ENCODE data around the gene RGS7. TPM values are rescaled to one million over a fixed set of nuclear protein-coding genes. Genes with fewer than 3 reads are reported as not detected.
"Not testable (repeated sequence)": the region's sequence is repeated elsewhere in the genome, so short reads cannot be mapped to it uniquely, and the experiment has no call there.

The RGS7 gene
- total RNA-seq, 1 donor from 2014 or later: under 0.01 TPM

GRCh38 chr1:241136389-241136788 lies 220.6 kb downstream of the RGS7 start:
- DNase-seq: no peak

GRCh38 chr1:241131636-241132194 lies 225.3 kb downstream of the RGS7 start:
- no peak for DNase-seq

- no peak for DNase-seq
Observed at GRCh38 chr1:241130881-241131280, 226.1 kb downstream of the RGS7 start.

GRCh38 chr1:241129207-241129960 lies 227.6 kb downstream of the RGS7 start:
- no peak for DNase-seq

GRCh38 chr1:241125286-241125685 lies 231.7 kb downstream of the RGS7 start:
- no peak for DNase-seq

GRCh38 chr1:241118049-241118448 lies 239.0 kb downstream of the RGS7 start:
- no peak for DNase-seq

GRCh38 chr1:241115784-241116183 lies 241.2 kb downstream of the RGS7 start:
- peak; percentile 8 for DNase-seq

GRCh38 chr1:241114699-241115233 lies 242.2 kb downstream of the RGS7 start:
- no peak for DNase-seq

- no peak for DNase-seq
Observed at GRCh38 chr1:241113557-241113956, 243.4 kb downstream of the RGS7 start.

GRCh38 chr1:241109039-241109438 lies 248.0 kb downstream of the RGS7 start:
- DNase-seq: no peak

- DNase-seq: no peak
Observed at GRCh38 chr1:241105147-241105546, 251.9 kb downstream of the RGS7 start.

GRCh38 chr1:241102664-241103063 lies 254.3 kb downstream of the RGS7 start:
- no peak for DNase-seq

- no peak for DNase-seq
Observed at GRCh38 chr1:241101622-241102021, 255.4 kb downstream of the RGS7 start.

GRCh38 chr1:241097479-241097878 lies 259.5 kb downstream of the RGS7 start:
- no peak for DNase-seq

GRCh38 chr1:241096982-241097381 lies 260.0 kb downstream of the RGS7 start:
- DNase-seq: no peak

- no peak for DNase-seq
Observed at GRCh38 chr1:241095847-241096246, 261.2 kb downstream of the RGS7 start.

GRCh38 chr1:241090798-241091197 lies 266.2 kb downstream of the RGS7 start:
- DNase-seq: no peak

GRCh38 chr1:241089066-241089465 lies 267.9 kb downstream of the RGS7 start:
- DNase-seq: not testable (repeated sequence)

- DNase-seq: not testable (repeated sequence)
Observed at GRCh38 chr1:241088075-241088474, 268.9 kb downstream of the RGS7 start.

GRCh38 chr1:241086686-241087085 lies 270.3 kb downstream of the RGS7 start:
- no peak for DNase-seq

- DNase-seq: no peak
Observed at GRCh38 chr1:241083285-241083684, 273.7 kb downstream of the RGS7 start.

GRCh38 chr1:241081473-241081872 lies 275.5 kb downstream of the RGS7 start:
- DNase-seq: no peak

- no peak for DNase-seq
Observed at GRCh38 chr1:241079459-241079858, 277.5 kb downstream of the RGS7 start.

- DNase-seq: no peak
Observed at GRCh38 chr1:241079047-241079446, 278.0 kb downstream of the RGS7 start.
